Ovary (tissue), 9 donors: ENCODE results near the gene CLDN15. TPM values are rescaled to one million over a fixed set of nuclear protein-coding genes. Genes with fewer than 3 reads are reported as not detected.

ENCODE experiments used
- DNase-seq, 5 donors: peaks; one replicate each; pipeline ENCODE4 v3.0.0-alpha.2; 2019 to 2020
- H3K27ac ChIP-seq, 2 donors: fragments of 200-600 bp; one replicate each; pipeline versions ENCODE4 v1.5.1 to v1.8.0; 2019 to 2022
- H3K27me3 ChIP-seq: fragments of 200-600 bp; one replicate; pipeline ENCODE4 v1.8.0; 2022
- H3K36me3 ChIP-seq: fragments of 200-600 bp; sonication (generic); one replicate; pipeline ENCODE4 v1.5.1; 2019
- H3K4me1 ChIP-seq: one replicate; pipeline ENCODE4 v1.8.1; 2013; ENCODE audit warnings: mild to moderate bottlenecking, moderate library complexity; ENCODE audit not compliant: insufficient read depth
- H3K4me3 ChIP-seq: fragments of 200-600 bp; sonication (generic); one replicate; pipeline ENCODE4 v1.5.1; 2017
- H3K9me3 ChIP-seq, 2 donors: fragments of 200-600 bp in 1 of 2; sonication (generic) in 1 of 2; one replicate each; pipeline versions ENCODE4 v1.5.1 to v1.8.1; 2013 to 2019; ENCODE audit warnings: mild to moderate bottlenecking in 1 of 2, moderate library complexity in 1 of 2
- EP300 ChIP-seq: sonication (generic); formaldehyde crosslinking; IDR thresholded peaks from one replicate; pipeline ENCODE4 v1.6.1; 2017; ENCODE audit warnings: antibody characterized with exemption
- POLR2A ChIP-seq: fragments of 450-650 bp; IDR thresholded peaks from one replicate; pipeline ENCODE4 v1.6.1; 2017; ENCODE audit warnings: antibody characterized with exemption, mild to moderate bottlenecking, moderate library complexity
- WGBS, 3 donors: extraction: QIAGEN DNeasy Blood & Tissue Kit in 1 of 3; methylation state at CpG; one replicate each; pipeline versions ENCODE4 v1.1.5 to v1.1.7; 2013 to 2017; 5-methylcytosine and 5-hydroxymethylcytosine counted together
- intact Hi-C, 4 donors: fragments of 100-400 bp; cut with DNase I; formaldehyde crosslinking; loops; one replicate each; pipeline versions ENCODE4 v1.11.0 to v1.15.1; 2022 to 2023
- polyA plus RNA-seq, 2 donors: library from polyadenylated mRNA; stranded (reverse); fragments of 200-250 nt in 1 of 2; fragments of 350-450 nt in 1 of 2; fragmentation: Illumina TruSeq in 1 of 2; extraction: RNeasy Lipid Tissue Mini Kit (QIAGEN cat#74804) in 1 of 2; gene quantifications; one replicate each; pipeline ENCODE4 v1.2.3, GENCODE V29; 2013 to 2014
- total RNA-seq, 7 donors: library from RNA; depleted of rRNA in 2 of 7; stranded (reverse); fragments of >200 nt in 2 of 7; fragmentation: NEBNext Ultra II Directional in 3 of 7; extraction: Animal tissue kit (Norgen Biotek cat#: 25700) in 3 of 7; gene quantifications; one replicate each; pipeline versions ENCODE4 v1.1.0 to v1.2.4, GENCODE V29; 2016 to 2023
- TF ChIP-seq, protein P1 (sequence below), 3 donors: fragments of 450-650 bp in 2 of 3; fragments of 200-600 bp in 1 of 3; IDR thresholded peaks; one replicate each; pipeline versions ENCODE4 v1.5.1 to v1.8.0; 2016 to 2022; ENCODE audit warnings: antibody characterized with exemption in 3 of 3, mild to moderate bottlenecking in 1 of 3
- donor health status: DM: no; HTN: no; CAD: no; lungs with moderate emphysema.
- donor health status: DM: no; HTN: no; CAD: no.
- donor health status: Bipolar disorder and iron deficiency.
- donor health status: DM: yes; HTN: yes; CAD: no.
- donor health status: DM: no; HTN: no; CAD: no.
- donor health status: DM: yes; HTN: yes; CAD: no.

CLDN15 gene
- total and polyA plus RNA-seq, 9 donors: 3.6 to 225 (median 11.7) TPM

DNA sequence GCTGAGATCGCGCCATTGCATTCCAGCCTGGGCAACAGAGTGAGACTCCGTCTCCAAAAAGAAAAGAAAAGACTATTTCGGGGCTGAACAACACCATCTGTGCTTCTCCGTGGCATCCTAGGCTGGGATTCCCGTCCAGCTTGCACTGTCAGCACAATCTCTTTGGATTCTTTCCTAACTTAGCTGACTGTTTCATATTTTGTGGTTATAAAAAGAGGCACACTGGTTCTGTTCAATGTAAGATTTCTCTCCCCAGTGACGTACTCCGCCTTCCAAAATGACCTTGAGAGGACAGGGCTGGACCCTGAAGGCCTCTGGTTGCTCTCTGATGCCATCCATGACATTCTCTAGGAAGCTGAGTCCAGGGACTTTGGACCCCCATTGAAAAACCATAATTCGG, 10.9 kb downstream of the CLDN15 start:
- H3K27me3 ChIP-seq: no peaks in the 10 kb centered on the region
- DNase-seq: no peak
- H3K9me3 ChIP-seq: no peaks in the 10 kb centered on the region
- no peak overlapping the region for H3K27ac ChIP-seq
- H3K4me3 ChIP-seq: no peak overlapping the region
- no peaks in the 10 kb centered on the region for H3K36me3 ChIP-seq
- no peaks in the 10 kb centered on the region for H3K4me1 ChIP-seq
- intact Hi-C loops: no loop called here
- TF ChIP-seq EP300: no peak
- no peak for TF ChIP-seq POLR2A
- TF ChIP-seq, protein P1, sequence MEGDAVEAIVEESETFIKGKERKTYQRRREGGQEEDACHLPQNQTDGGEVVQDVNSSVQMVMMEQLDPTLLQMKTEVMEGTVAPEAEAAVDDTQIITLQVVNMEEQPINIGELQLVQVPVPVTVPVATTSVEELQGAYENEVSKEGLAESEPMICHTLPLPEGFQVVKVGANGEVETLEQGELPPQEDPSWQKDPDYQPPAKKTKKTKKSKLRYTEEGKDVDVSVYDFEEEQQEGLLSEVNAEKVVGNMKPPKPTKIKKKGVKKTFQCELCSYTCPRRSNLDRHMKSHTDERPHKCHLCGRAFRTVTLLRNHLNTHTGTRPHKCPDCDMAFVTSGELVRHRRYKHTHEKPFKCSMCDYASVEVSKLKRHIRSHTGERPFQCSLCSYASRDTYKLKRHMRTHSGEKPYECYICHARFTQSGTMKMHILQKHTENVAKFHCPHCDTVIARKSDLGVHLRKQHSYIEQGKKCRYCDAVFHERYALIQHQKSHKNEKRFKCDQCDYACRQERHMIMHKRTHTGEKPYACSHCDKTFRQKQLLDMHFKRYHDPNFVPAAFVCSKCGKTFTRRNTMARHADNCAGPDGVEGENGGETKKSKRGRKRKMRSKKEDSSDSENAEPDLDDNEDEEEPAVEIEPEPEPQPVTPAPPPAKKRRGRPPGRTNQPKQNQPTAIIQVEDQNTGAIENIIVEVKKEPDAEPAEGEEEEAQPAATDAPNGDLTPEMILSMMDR (IDR thresholded peaks at IDR 0.05): no peak
- 48 to 69% (median 49%) methylated on average over 9 of the region's 9 CpGs for WGBS, 3 donors

DNA sequence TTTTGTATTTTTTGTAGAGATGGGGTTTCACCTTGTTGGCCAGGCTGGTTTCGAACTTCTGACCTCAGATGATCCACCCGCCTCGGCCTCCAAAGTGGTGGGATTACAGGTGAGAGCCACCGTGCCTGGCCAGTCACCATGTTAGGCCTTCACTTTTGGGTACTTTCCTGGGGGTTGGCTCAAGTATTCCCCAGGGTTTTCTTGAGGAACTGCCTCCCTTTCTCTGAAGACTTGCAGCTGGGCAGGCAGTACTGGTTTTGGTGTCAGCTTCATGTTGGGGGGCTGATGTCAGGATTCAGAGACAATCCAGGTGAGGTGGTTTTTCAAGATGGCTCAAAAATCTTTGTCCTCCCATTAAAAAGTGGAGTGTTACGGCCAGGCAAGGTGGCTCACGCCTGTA, 12.0 kb downstream of the CLDN15 start:
- intact Hi-C loops: no loop called here
- H3K27ac ChIP-seq: no peak overlapping the region
- H3K9me3 ChIP-seq: no peaks in the 10 kb centered on the region
- H3K36me3 ChIP-seq: no peaks in the 10 kb centered on the region
- no peak overlapping the region for H3K4me3 ChIP-seq
- DNase-seq: no peak
- H3K27me3 ChIP-seq: no peaks in the 10 kb centered on the region
- TF ChIP-seq, protein P1 (IDR thresholded peaks at IDR 0.05): no peak
- no peaks in the 10 kb centered on the region for H3K4me1 ChIP-seq
- WGBS, 3 donors: 92 to 98% (median 94%) methylated on average over 6 of the region's 6 CpGs

DNA sequence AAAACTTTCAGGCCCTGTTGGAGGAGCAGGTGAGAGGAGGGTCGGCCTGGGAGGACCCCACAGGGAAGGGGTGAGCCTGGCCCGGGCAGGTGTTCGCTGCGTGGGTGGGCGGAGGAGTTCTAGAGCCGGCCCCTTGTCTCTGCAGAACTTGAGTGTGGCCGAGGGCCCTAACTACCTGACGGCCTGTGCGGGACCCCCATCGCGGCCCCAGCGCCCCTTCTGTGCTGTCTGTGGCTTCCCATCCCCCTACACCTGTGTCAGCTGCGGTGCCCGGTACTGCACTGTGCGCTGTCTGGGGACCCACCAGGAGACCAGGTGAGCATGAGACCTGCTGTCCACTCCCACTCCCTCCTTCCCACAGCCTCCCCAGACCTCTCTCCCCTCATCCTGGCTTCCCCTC, 14.1 kb downstream of the CLDN15 start:
- Histone ChIP-seq H3K27me3 (no peaks in the 10 kb centered on the region), H3K4me1 (peaks cover 6% of the 10 kb centered on the region), H3K27ac (no peak overlapping the region), H3K9me3 (no peaks in the 10 kb centered on the region), H3K4me3 (no peak overlapping the region), H3K36me3 (no peaks in the 10 kb centered on the region)
- no peak for DNase-seq
- TF ChIP-seq EP300 (no peak), POLR2A (no peak)
- TF ChIP-seq, protein P1 (IDR thresholded peaks at IDR 0.05): no peak
- intact Hi-C loops: no loop called here
- WGBS, 3 donors: 89 to 93% (median 93%) methylated on average over 15 of the region's 15 CpGs

DNA sequence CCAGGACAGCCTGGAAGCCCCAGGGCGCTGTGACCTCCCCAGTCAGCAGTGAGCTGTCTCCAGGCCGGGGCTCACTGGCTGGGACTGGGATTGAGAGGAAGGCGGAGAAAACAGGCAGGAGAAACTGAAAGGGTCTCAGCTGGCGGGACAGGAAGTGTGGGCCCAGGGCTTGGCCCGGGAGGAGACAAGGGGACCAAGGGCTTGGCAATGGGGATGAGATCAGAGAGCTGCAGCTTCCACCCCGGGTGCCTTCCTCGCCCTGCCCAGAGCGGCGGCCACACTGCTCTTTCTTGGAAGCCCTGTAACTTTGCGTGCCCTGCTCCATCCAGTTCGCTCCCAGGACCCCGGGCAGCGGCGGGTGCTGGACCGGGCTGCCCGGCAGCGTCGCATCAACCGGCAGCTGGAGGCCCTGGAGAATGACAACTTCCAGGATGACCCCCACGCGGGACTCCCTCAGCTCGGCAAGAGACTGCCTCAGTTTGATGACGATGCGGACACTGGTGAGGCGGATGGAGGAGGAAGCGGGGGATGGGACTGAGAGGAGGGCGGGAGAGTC, 15.2 kb downstream of the CLDN15 start:
- Histone ChIP-seq H3K4me3 (no peak overlapping the region), H3K27me3 (no peaks in the 10 kb centered on the region), H3K4me1 (peaks cover 6% of the 10 kb centered on the region), H3K9me3 (no peaks in the 10 kb centered on the region), H3K27ac (no peak overlapping the region), H3K36me3 (no peaks in the 10 kb centered on the region)
- DNase-seq: no peak
- WGBS, 3 donors: 86 to 88% (median 87%) methylated on average over 27 of the region's 27 CpGs
- TF ChIP-seq EP300 (no peak), POLR2A (no peak)
- TF ChIP-seq, protein P1 (IDR thresholded peaks at IDR 0.05): no peak
- intact Hi-C loops: no loop called here
